ENCODE data around the gene SLC9A9.

GRCh38 chr3:143563786-143564185, 284.5 kb downstream of the SLC9A9 start:
- TF ChIP-seq, protein P1, sequence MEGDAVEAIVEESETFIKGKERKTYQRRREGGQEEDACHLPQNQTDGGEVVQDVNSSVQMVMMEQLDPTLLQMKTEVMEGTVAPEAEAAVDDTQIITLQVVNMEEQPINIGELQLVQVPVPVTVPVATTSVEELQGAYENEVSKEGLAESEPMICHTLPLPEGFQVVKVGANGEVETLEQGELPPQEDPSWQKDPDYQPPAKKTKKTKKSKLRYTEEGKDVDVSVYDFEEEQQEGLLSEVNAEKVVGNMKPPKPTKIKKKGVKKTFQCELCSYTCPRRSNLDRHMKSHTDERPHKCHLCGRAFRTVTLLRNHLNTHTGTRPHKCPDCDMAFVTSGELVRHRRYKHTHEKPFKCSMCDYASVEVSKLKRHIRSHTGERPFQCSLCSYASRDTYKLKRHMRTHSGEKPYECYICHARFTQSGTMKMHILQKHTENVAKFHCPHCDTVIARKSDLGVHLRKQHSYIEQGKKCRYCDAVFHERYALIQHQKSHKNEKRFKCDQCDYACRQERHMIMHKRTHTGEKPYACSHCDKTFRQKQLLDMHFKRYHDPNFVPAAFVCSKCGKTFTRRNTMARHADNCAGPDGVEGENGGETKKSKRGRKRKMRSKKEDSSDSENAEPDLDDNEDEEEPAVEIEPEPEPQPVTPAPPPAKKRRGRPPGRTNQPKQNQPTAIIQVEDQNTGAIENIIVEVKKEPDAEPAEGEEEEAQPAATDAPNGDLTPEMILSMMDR (IDR thresholded peaks at IDR 0.05) = no peak
- TF ChIP-seq POLR2AphosphoS5 (IDR thresholded peaks at IDR 0.05) = no peak
- no peak for TF ChIP-seq EP300 (IDR thresholded peaks at IDR 0.05; ENCODE audit: low read depth)

Measured in transverse colon (tissue), 4 donors.